A549 (cell line): ENCODE results near the gene RAPGEF2. TPM values are rescaled to one million over a fixed set of nuclear protein-coding genes. Genes with fewer than 3 reads are reported as not detected.

Source experiments
- ATAC-seq, 2 experiments: fragments of 200-7000 bp in 1 of 2; fragments of >200 bp in 1 of 2; cut with Nextera tagmentation in 1 of 2; cut with Tn5 transposase in 1 of 2; 3 replicates each; pipeline versions ENCODE4 v1.8.0 to v1.9.1; 2018 to 2020; ENCODE audit warnings: mild to moderate bottlenecking in 1 of 2, moderate library complexity in 1 of 2
- CTCF ChIA-PET: fragments of 300-600 bp; sonication (Branson Sonifier 250); formaldehyde crosslinking; extraction: SDS; loops from one replicate; lab custom pipeline; 2021; ENCODE audit warnings: antibody characterized with exemption, inconsistent platforms; lab: Yijun Ruan, JAX
- POLR2A ChIA-PET: fragments of 350-600 bp; formaldehyde crosslinking; extraction: SDS; loops from one replicate; lab custom pipeline; 2021; ENCODE audit warnings: antibody characterized with exemption, inconsistent platforms; lab: Yijun Ruan, JAX
- DNase-seq, 2 experiments: peaks; one replicate each; pipeline versions ENCODE4 v3.0.0 to v3.0.0-alpha.2; 2011 to 2016; ENCODE audit warnings: low read depth in 1 of 2, low spot score in 1 of 2
- FAIRE-seq: peaks from 2 replicates; lab custom pipeline; 2011; peaks lifted over from hg19 to GRCh38; lab: Jason Lieb, UNC
- H3K27ac ChIP-seq, 2 experiments: fragments of >200 bp; sonication (Bioruptor Twin); formaldehyde crosslinking; 3 replicates each; pipeline ENCODE4 v1.5.1; 2016 to 2017
- H3K4me1 ChIP-seq: fragments of >200 bp; sonication (Bioruptor Twin); formaldehyde crosslinking; 3 replicates; pipeline ENCODE4 v1.6.1; 2016
- H3K4me2 ChIP-seq: fragments of >200 bp; sonication (Bioruptor Twin); formaldehyde crosslinking; 3 replicates; pipeline ENCODE4 v1.6.1; 2016
- H3K4me3 ChIP-seq: fragments of >200 bp; sonication (Bioruptor Twin); formaldehyde crosslinking; 3 replicates; pipeline ENCODE4 v1.5.1; 2016
- H3K9me3 ChIP-seq: fragments of >200 bp; sonication (Bioruptor Twin); formaldehyde crosslinking; 3 replicates; pipeline ENCODE4 v1.6.1; 2016
- ATOH8 ChIP-seq: fragments of 250-450 bp; sonication (Bioruptor Pico); IDR thresholded peaks from 2 replicates; pipeline ENCODE4 v1.5.0; 2020; ENCODE audit warnings: low read depth, mild to moderate bottlenecking, moderate library complexity
- BCL3 ChIP-seq: fragments of >200 bp; sonication (Bioruptor Twin); formaldehyde crosslinking; IDR thresholded peaks from 3 replicates; pipeline ENCODE4 v1.6.1; 2016
- CBX8 ChIP-seq: fragments of 200-600 bp; sonication (generic); IDR thresholded peaks from 2 replicates; pipeline ENCODE4 v1.6.1; 2016
- CEBPB ChIP-seq, 2 experiments: fragments of >200 bp in 1 of 2; sonication (Bioruptor Twin) in 1 of 2; formaldehyde crosslinking in 1 of 2; IDR thresholded peaks; 2 replicates each; pipeline ENCODE4 v1.6.1; 2012 to 2016
- CHD2 ChIP-seq: fragments of 150-350 bp; IDR thresholded peaks from 2 replicates; pipeline ENCODE4 v1.6.1; 2014; ENCODE audit warnings: low read length; ENCODE audit not compliant: partially characterized antibody
- EHF ChIP-seq: fragments of 250-450 bp; sonication (Bioruptor Pico); IDR thresholded peaks from 2 replicates; pipeline ENCODE4 v1.5.0; 2020; ENCODE audit warnings: mild to moderate bottlenecking
- EHMT2 ChIP-seq: fragments of 200-600 bp; sonication (generic); IDR thresholded peaks from 2 replicates; pipeline ENCODE4 v1.6.1; 2016; ENCODE audit warnings: antibody characterized with exemption, low read depth, mild to moderate bottlenecking, moderate library complexity
- ELK1 ChIP-seq: fragments of 150-350 bp; IDR thresholded peaks from 2 replicates; pipeline ENCODE4 v1.6.1; 2014; ENCODE audit warnings: low read depth, mild to moderate bottlenecking, low read length
- EP300 ChIP-seq, 2 experiments: fragments of >200 bp; sonication (Bioruptor Twin); formaldehyde crosslinking; IDR thresholded peaks; 2 replicates in 1 of 2; 3 replicates in 1 of 2; pipeline ENCODE4 v1.6.1; 2016 to 2017
- FOSB ChIP-seq: fragments of 250-450 bp; sonication (Bioruptor Pico); IDR thresholded peaks from 2 replicates; pipeline ENCODE4 v1.5.0; 2020; ENCODE audit warnings: mild to moderate bottlenecking, moderate library complexity
- HDAC2 ChIP-seq: fragments of 200-600 bp; sonication (generic); IDR thresholded peaks from 2 replicates; pipeline ENCODE4 v1.6.1; 2016
- HES2 ChIP-seq: fragments of >200 bp; sonication (Bioruptor Twin); formaldehyde crosslinking; IDR thresholded peaks from 2 replicates; pipeline ENCODE4 v1.6.1; 2016
- HMGXB4 ChIP-seq: fragments of 250-450 bp; sonication (Bioruptor Pico); IDR thresholded peaks from 2 replicates; pipeline ENCODE4 v1.5.0; 2021; ENCODE audit warnings: mild to moderate bottlenecking, moderate library complexity, borderline replicate concordance
- HOXB13 ChIP-seq: fragments of 250-450 bp; sonication (Bioruptor Pico); IDR thresholded peaks from 2 replicates; pipeline ENCODE4 v1.5.0; 2020; ENCODE audit warnings: low read depth, mild to moderate bottlenecking, moderate library complexity
- HOXB5 ChIP-seq: fragments of 250-450 bp; sonication (Bioruptor Pico); IDR thresholded peaks from 2 replicates; pipeline ENCODE4 v1.5.0; 2020; ENCODE audit warnings: mild to moderate bottlenecking, moderate library complexity
- JUNB ChIP-seq: fragments of >200 bp; sonication (Bioruptor Twin); formaldehyde crosslinking; IDR thresholded peaks from 2 replicates; pipeline ENCODE4 v1.6.1; 2016
- KDM1A ChIP-seq: fragments of 200-600 bp; sonication (generic); IDR thresholded peaks from 2 replicates; pipeline ENCODE4 v1.6.1; 2016; ENCODE audit warnings: low read depth, mild to moderate bottlenecking
- KDM5A ChIP-seq: fragments of 200-600 bp; sonication (generic); IDR thresholded peaks from 2 replicates; pipeline ENCODE4 v1.6.1; 2016; ENCODE audit warnings: antibody characterized with exemption, mild to moderate bottlenecking
- MAFK ChIP-seq: fragments of 450-650 bp; IDR thresholded peaks from 2 replicates; pipeline ENCODE4 v1.6.1; 2014; ENCODE audit not compliant: partially characterized antibody
- MAX ChIP-seq: IDR thresholded peaks from 2 replicates; pipeline ENCODE4 v1.6.1; 2012
- MAZ ChIP-seq: fragments of 150-350 bp; IDR thresholded peaks from 2 replicates; pipeline ENCODE4 v1.6.1; 2014; ENCODE audit warnings: antibody characterized with exemption, low read depth, low read length, borderline replicate concordance
- NFE2L2 ChIP-seq: fragments of 150-350 bp; conservative IDR thresholded peaks from 2 replicates; pipeline ENCODE4 v1.6.1; 2014; ENCODE audit warnings: low read length
- NR3C1 ChIP-seq: fragments of >200 bp; sonication (Bioruptor Twin); formaldehyde crosslinking; IDR thresholded peaks from 3 replicates; pipeline ENCODE4 v1.6.1; 2017
- PHF8 ChIP-seq: fragments of 200-600 bp; sonication (generic); IDR thresholded peaks from 2 replicates; pipeline ENCODE4 v1.6.1; 2016; ENCODE audit warnings: low read depth, mild to moderate bottlenecking, antibody characterized with exemption, moderate library complexity, borderline replicate concordance
- POLR2AphosphoS2 ChIP-seq: conservative IDR thresholded peaks from 2 replicates; pipeline ENCODE4 v1.6.1; 2012; ENCODE audit warnings: low read length, improper control_type of control experiment, inconsistent platforms
- RCOR1 ChIP-seq: fragments of 150-350 bp; IDR thresholded peaks from 2 replicates; pipeline ENCODE4 v1.6.1; 2014; ENCODE audit warnings: antibody characterized with exemption, low read length, low read depth
- RNF2 ChIP-seq: fragments of 200-600 bp; sonication (generic); IDR thresholded peaks from 2 replicates; pipeline ENCODE4 v1.6.1; 2016; ENCODE audit warnings: low read depth, mild to moderate bottlenecking, antibody characterized with exemption, moderate library complexity, borderline replicate concordance
- TP53 ChIP-seq: fragments of 250-450 bp; sonication (Bioruptor Pico); IDR thresholded peaks from 2 replicates; pipeline ENCODE4 v1.5.0; 2021; ENCODE audit warnings: mild to moderate bottlenecking, moderate library complexity
- USF2 ChIP-seq: fragments of 450-650 bp; IDR thresholded peaks from 2 replicates; pipeline ENCODE4 v1.6.1; 2014; ENCODE audit warnings: antibody characterized with exemption
- ZNF302 ChIP-seq: fragments of 250-450 bp; sonication (Bioruptor Pico); IDR thresholded peaks from 2 replicates; pipeline ENCODE4 v1.9.0; 2021; ENCODE audit warnings: inconsistent platforms, mild to moderate bottlenecking, moderate library complexity
- ZSCAN20 ChIP-seq: fragments of 250-450 bp; sonication (Bioruptor Pico); IDR thresholded peaks from 2 replicates; pipeline ENCODE4 v1.8.0; 2022; ENCODE audit warnings: mild to moderate bottlenecking, moderate library complexity
- WGBS: methylation state at CpG from one replicate; pipeline ENCODE4 v1.1.6; 2017; ENCODE audit errors: missing lambda C conversion rate; 5-methylcytosine and 5-hydroxymethylcytosine counted together
- polyA plus RNA-seq, 4 experiments: library from polyadenylated mRNA; depleted of rRNA in 3 of 4; stranded (reverse); fragments of >200 nt; fragmentation: RNase III in 1 of 4; extraction: RNeasy Plus Mini Kit Qiagen cat#74134 plus additional on column Dnase treatment in 1 of 4; gene quantifications; 2 replicates in 3 of 4; 3 replicates in 1 of 4; pipeline ENCODE4 v1.2.3, GENCODE V29; 2011 to 2017

The RAPGEF2 gene
- polyA plus RNA-seq, 2 of the 4 experiments (the other 2 are of a cell fraction): 10.7 to 31.8 TPM

- Histone ChIP-seq H3K4me1 (peaks cover 17% of the 10 kb centered on the region), H3K27ac (peak overlapping the region; percentile 55 to 63; a peak in 5 of 6 replicates), H3K9me3 (no peaks in the 10 kb centered on the region), H3K4me2 (peak overlapping the region; percentile 40), H3K4me3 (no peak overlapping the region)
- 90% methylated on average over 6 of the region's 6 CpGs for WGBS
- ChIA-PET CTCF (no interaction called here), POLR2A (no interaction called here)
- no peak for ATAC-seq
- DNase-seq: no peak
- TF ChIP-seq PHF8 (no peak), CHD2 (no peak), FOSB (CRISPR knock-in tag) (no peak), KDM5A (no peak), BCL3 (no peak), NR3C1 (no peak), EHF (CRISPR knock-in tag) (no peak), ATOH8 (no peak), MAZ (no peak), RNF2 (no peak), MAX (no peak), EHMT2 (no peak), JUNB (no peak), HOXB5 (no peak), ZNF302 (CRISPR knock-in tag) (no peak), MAFK (no peak), POLR2AphosphoS2 (no peak), KDM1A (no peak), USF2 (no peak)
- FAIRE-seq: no peak
These were observed 30.7 kb upstream of the RAPGEF2 start for GRCh38 chr4:159071969-159072765.

GRCh38 chr4:159075531-159075932 lies 27.3 kb upstream of the RAPGEF2 start:
- Histone ChIP-seq H3K27ac (no peak overlapping the region), H3K4me3 (no peak overlapping the region), H3K9me3 (no peaks in the 10 kb centered on the region), H3K4me2 (no peak overlapping the region), H3K4me1 (peaks cover 19% of the 10 kb centered on the region)
- DNase-seq: no peak
- ChIA-PET POLR2A (no interaction called here), CTCF (no interaction called here)
- 58% methylated on average over 3 of the region's 3 CpGs for WGBS
- TF ChIP-seq EP300 (IDR thresholded peaks at IDR 0.05) (no peak), CHD2 (no peak), HMGXB4 (CRISPR knock-in tag) (no peak), HOXB5 (no peak), CEBPB (IDR thresholded peaks at IDR 0.05) (no peak), TP53 (no peak), ZSCAN20 (CRISPR knock-in tag) (no peak), HOXB13 (CRISPR knock-in tag) (no peak), JUNB (no peak), BCL3 (no peak), NFE2L2 (no peak), MAFK (no peak), RCOR1 (no peak), HDAC2 (no peak), ELK1 (no peak), HES2 (no peak), CBX8 (no peak), PHF8 (no peak)
- no peak for FAIRE-seq
- no peak for ATAC-seq
